CD4-positive, alpha-beta T cell treated with Interleukin-4 for 1 hour (primary cell): ENCODE measurements around the gene S100A11.

ENCODE experiments used
- DNase-seq, 2 donors: peaks; one replicate each; pipeline ENCODE4 v3.0.0-alpha.2; 2020 to 2022

Gene S100A11

GRCh38 chr1:152000964-152001630, 35.7 kb downstream of the S100A11 start:
- DNase-seq: no peak

DNA sequence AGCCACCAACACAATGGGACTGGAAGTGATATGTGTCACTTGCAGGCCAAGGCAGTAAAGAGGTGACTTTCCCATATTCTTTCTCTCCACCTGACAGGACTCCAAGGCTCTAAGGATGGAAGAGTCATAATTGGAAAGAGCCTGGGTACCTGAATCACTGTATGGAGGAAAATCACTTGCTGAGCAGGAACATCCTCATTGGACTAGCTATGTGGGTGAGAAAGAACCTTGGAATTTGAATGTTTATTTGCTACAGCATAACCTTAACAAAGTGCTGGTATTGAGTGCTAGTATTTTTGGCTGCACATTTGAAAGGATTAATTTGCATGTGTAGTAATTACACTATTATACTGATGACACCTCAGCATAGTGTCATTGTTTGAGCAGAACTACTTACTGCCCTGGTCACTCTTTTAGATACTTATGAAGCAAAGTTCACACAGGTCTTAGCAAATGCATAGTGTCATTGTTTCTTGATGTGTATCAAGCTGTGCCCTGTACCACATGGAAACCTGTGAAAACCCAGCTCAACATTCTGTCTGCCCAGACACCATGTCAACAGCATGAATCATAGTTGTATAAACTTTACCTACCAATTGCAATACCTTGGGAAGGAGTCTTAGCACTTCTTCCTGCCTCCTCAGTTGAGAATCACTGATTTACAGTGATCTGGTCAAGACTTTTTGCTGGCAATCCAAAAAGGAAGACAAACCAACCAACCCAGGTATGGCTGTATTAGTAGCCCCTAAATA, 38.0 kb downstream of the S100A11 start:
- no peak for DNase-seq

GRCh38 chr1:151997284-151997570, 39.6 kb downstream of the S100A11 start:
- no peak for DNase-seq

GRCh38 chr1:151995774-151996173, 41.0 kb downstream of the S100A11 start:
- DNase-seq: peak in 1 of 2 donors; percentile 31

DNA sequence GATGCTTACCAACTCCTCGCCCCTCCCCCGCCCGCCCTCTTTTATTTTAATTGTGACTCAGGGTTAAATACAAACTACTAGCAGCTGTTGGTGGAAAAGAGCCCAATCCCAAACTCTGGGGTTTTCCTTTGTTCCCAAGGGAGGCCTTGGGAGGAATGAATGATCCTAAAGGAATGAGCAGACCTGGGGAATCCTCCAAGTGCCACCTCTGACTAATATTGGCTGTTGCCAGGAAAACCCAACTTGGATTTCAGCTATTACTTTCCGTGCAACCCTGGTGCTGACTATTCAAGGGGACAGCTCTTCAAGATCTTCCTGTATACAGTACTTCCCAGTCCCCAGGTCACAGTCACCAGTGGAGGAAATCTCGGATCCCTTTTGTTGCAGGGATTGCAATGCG, 41.8 kb downstream of the S100A11 start:
- no peak for DNase-seq

DNA sequence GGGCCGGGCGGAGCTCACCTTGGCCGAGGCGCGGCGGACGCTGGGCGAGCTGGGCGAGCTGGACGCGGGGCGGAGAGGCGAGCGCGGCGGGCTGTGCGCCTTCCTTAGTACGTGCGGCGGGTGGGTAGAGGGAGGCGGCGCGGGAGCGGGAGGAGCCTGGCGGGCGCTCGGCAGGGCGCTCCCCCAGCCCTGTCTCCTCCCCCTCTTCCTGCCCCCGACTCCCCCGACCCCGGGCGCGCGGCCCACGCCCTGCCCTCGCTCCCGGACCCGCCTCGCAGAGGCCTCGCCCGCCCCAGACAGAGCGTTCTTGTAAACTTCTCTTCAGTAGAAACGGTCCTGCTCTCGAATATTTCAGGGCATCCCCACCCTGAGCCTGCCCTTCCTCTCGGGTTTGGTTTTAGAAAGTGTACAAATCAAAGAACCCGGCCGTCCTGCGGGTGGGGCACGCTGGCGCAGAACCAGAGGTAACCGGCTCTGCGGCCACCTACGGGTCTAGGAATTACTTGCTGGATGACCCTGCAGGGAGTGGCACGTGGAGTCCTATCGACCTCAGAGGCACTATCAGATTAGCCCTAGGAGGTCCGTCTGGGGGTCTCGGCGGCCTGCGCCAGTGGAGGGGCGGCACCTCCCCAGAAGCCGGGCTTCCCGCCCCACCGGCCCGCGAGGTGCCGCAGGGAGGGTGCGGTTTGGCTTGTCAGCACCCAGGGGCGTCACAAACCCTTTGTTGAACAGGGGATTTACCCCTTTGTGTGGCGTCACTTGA, 42.9 kb downstream of the S100A11 start, which contains the start of gene S100A10:
S100A10 (minus strand) TSS at position 126 of the 763 bp plus-strand sequence. CDS start 7,629 bp downstream, outside the sequence.
- peak; percentile 84 to 87 for DNase-seq

DNA sequence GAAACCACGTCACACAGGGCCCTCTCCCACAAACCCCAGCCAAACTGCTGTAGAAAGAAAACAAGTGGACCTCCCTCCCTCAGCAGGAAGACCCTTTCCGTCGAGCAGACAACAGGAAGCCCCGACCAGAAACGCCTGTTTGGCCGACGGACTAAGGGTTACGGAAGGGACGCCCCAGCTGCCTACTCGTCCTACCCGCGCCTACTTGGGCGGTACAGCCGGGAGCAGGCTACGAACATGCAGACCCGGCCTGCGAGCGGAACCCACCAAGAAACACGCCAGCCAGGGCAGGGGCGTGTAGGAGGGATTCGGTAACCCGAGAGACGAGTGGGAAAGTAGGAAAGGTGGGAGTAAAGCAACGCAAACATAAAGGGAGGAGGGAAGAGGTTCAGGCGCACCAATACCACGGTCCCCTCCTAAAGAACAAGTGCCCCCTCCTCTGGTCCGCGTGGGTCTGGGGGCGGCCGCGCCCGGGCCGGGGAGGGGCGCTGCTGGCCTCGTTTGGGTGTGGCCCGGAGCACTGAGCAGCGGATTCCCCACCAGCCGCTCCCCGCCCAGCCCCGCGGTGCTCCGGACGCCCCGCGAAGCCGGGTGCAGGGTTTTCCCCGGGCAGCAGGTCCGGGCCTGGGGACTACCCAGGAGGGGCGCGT, 43.6 kb downstream of the S100A11 start:
- peak; percentile 38 to 54 for DNase-seq

- DNase-seq: peak; percentile 54 to 87
These were observed 44.3 kb downstream of the S100A11 start for GRCh38 chr1:151992303-151993083.

DNA sequence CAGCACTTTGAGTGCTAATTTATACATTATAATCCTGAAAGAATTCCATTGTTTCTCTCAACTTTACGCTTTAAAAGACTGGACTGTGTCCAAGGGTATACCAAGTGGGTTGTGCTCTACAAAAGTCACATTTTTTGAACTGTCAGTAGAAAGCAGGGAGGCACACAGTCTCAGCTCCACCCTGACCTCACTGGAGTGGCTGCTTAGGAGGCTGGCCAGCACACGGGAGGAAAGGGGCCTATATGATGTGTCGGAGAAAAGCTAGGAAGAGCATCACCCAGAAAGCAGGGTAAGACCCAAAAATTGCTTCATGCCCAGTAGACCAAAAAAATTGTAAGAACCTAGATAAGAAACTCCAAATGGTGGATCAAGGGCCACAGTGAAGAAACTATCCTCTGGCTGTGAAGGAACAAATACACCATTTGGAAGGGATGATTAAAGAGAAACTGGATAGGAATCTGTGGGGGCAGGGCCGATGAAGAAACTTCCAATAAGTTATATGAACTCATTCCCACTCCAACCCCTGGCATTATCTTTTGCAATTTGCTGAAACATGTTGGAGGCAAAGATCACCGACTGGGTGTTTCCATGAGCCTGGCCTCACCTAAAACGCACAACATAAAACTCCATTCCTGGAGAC, 45.0 kb downstream of the S100A11 start:
- no peak for DNase-seq

DNA sequence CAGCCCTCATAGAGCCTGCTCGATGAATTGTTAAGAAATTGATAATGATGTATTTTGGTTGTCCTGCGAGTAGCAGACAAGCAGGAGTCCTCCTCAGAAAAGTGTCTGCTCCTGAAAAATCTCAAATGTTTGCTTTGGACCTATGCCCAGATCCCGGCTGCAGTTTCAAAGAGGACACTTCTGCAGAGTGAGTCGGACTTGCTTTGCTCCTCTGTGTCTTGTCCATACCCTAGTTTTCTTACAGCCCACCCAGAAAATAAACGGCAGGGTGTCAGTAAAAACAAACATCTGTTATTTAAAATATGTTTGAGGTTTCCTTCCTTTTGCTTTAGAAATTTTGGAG, 46.0 kb downstream of the S100A11 start:
- DNase-seq: no peak

GRCh38 chr1:151990058-151990855, 46.5 kb downstream of the S100A11 start:
- DNase-seq: no peak

GRCh38 chr1:151989211-151989862, 47.5 kb downstream of the S100A11 start:
- DNase-seq: peak in 1 of 2 donors; percentile 73

- DNase-seq: no peak
These were observed 48.3 kb downstream of the S100A11 start for GRCh38 chr1:151988405-151988923.

DNA sequence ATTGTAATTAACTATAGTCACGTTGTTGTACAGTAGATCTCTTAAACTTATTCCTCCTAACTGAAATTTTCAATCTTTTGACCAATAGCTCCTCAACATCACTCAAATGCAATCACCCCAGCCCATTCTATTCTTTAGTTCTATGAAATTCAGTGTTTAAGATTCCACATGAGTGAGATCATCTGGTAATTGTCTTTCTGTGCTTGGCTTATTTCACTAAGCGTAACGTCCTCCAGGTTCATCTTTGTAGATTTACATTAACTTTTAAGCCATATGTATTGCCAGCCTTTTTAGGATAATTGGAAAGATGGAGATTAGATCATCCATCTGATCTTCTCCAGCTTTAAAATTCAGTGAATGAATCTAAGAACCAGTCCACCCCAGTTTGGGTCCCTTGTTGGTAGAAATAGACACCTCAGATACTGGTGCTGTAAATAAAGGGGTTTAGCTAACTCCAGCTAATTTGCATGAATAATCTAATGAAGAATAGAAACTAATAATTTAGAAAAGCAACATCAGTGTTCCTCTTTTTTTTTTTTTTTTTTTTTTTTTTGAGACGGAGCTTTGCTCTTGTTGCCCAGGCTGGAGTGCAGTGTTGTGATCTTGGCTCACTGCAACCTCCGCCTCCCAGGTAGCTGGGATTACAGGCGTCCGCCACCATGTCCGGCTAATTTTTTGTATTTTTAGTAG, 50.2 kb downstream of the S100A11 start:
- DNase-seq: no peak

- DNase-seq: no peak
These were observed 51.0 kb downstream of the S100A11 start for GRCh38 chr1:151985768-151986167.

DNA sequence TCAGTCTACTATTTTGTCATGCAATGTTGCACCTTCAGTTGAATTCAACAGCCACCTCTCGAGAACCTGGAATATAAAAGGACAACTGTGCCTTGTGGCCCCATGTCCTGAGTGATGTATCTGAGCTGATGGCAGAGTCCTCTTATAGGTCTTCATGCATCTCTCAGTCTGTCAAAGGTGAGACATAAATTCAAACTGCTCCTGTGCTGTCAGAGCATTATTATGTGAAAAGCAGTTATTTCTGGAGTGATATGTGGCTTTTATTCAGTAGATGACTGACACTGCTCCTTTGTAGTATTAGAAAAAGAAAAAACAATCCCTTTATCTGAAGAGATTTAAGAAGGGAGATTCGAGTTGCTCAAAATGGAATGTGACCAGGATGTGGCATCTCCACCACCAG, 51.5 kb downstream of the S100A11 start:
- DNase-seq: no peak

GRCh38 chr1:151984313-151984956, 52.4 kb downstream of the S100A11 start:
- peak in 1 of 2 donors; percentile 43 for DNase-seq
